WTC11 (cell line): ENCODE results near the gene BEND5. TPM values are rescaled to one million over a fixed set of nuclear protein-coding genes. Genes with fewer than 3 reads are reported as not detected.

Source experiments
- ATAC-seq: fragments of 200-7000 bp; cut with Tn5 transposase; 2 replicates; pipeline ENCODE4 v1.10.0; 2021; ENCODE audit warnings: mild to moderate bottlenecking, moderate library complexity
- CTCF ChIA-PET: fragments of 300-600 bp; sonication (Branson Sonifier 250); formaldehyde crosslinking; loops from one replicate; lab custom pipeline; 2021; ENCODE audit warnings: antibody characterized with exemption; lab: Charles Lee
- POLR2A ChIA-PET: fragments of 350-600 bp; sonication (Branson Sonifier 250); formaldehyde crosslinking; loops from one replicate; lab custom pipeline; 2021; ENCODE audit warnings: antibody characterized with exemption; lab: Charles Lee
- DNase-seq: peaks from one replicate; pipeline ENCODE4 v3.0.0; 2021; ENCODE audit warnings: low spot score
- H3K27ac Mint-ChIP-seq: 2 replicates; pipeline ENCODE4 v1.8.0; 2021; ENCODE audit warnings: mixed read lengths
- H3K27me3 Mint-ChIP-seq: 2 replicates; pipeline ENCODE4 v1.8.0; 2021; ENCODE audit warnings: low read depth, mild to moderate bottlenecking, moderate library complexity, mixed read lengths
- H3K36me3 Mint-ChIP-seq: 2 replicates; pipeline ENCODE4 v1.8.0; 2021; ENCODE audit warnings: mixed read lengths
- H3K4me1 Mint-ChIP-seq: 2 replicates; pipeline ENCODE4 v1.8.0; 2022; ENCODE audit warnings: mixed read lengths
- H3K4me3 Mint-ChIP-seq: 2 replicates; pipeline ENCODE4 v1.8.0; 2021; ENCODE audit warnings: mild to moderate bottlenecking, moderate library complexity, mixed read lengths
- H3K9me3 Mint-ChIP-seq: 2 replicates; pipeline ENCODE4 v1.8.0; 2021; ENCODE audit warnings: mixed read lengths
- ATF1 ChIP-seq: sonication (generic); formaldehyde crosslinking; IDR thresholded peaks from 2 replicates; pipeline ENCODE4 v1.8.1; 2023; ENCODE audit warnings: mild to moderate bottlenecking, moderate library complexity, missing genetic modification reagents
- ATF6 ChIP-seq: sonication (generic); formaldehyde crosslinking; IDR thresholded peaks from 2 replicates; pipeline ENCODE4 v1.8.1; 2023; ENCODE audit warnings: mild to moderate bottlenecking, missing genetic modification reagents
- CBFB ChIP-seq: sonication (generic); formaldehyde crosslinking; IDR thresholded peaks from 2 replicates; pipeline ENCODE4 v1.8.1; 2022; ENCODE audit warnings: mild to moderate bottlenecking, low read depth, missing genetic modification reagents
- CREM ChIP-seq: sonication (generic); formaldehyde crosslinking; IDR thresholded peaks from 2 replicates; pipeline ENCODE4 v1.8.1; 2022; ENCODE audit warnings: mild to moderate bottlenecking, missing genetic modification reagents, moderate library complexity
- E2F1 ChIP-seq: sonication (generic); formaldehyde crosslinking; IDR thresholded peaks from 2 replicates; pipeline ENCODE4 v1.8.0; 2022; ENCODE audit warnings: mild to moderate bottlenecking, missing genetic modification reagents
- E2F5 ChIP-seq: sonication (generic); formaldehyde crosslinking; IDR thresholded peaks from 2 replicates; pipeline ENCODE4 v1.8.1; 2022; ENCODE audit warnings: mild to moderate bottlenecking, moderate library complexity, missing genetic modification reagents
- FOXJ3 ChIP-seq: sonication (generic); formaldehyde crosslinking; IDR thresholded peaks from 2 replicates; pipeline ENCODE4 v1.9.0; 2021; ENCODE audit warnings: missing genetic modification reagents, mild to moderate bottlenecking, borderline replicate concordance
- FOXK1 ChIP-seq: sonication (generic); formaldehyde crosslinking; IDR thresholded peaks from 2 replicates; pipeline ENCODE4 v1.8.0; 2022; ENCODE audit warnings: mild to moderate bottlenecking, moderate library complexity, missing genetic modification reagents
- FOXP1 ChIP-seq: sonication (generic); formaldehyde crosslinking; IDR thresholded peaks from 2 replicates; pipeline ENCODE4 v1.8.0; 2022; ENCODE audit warnings: missing genetic modification reagents, mild to moderate bottlenecking, moderate library complexity, borderline replicate concordance
- GTF2I ChIP-seq: fragments of 250-450 bp; sonication (Bioruptor Pico); conservative IDR thresholded peaks from 2 replicates; pipeline ENCODE4 v1.4.0; 2021; ENCODE audit warnings: mild to moderate bottlenecking
- HMGA2 ChIP-seq: fragments of 250-450 bp; sonication (Bioruptor Pico); IDR thresholded peaks from 2 replicates; pipeline ENCODE4 v1.4.0; 2021; ENCODE audit warnings: mild to moderate bottlenecking, moderate library complexity
- HMGXB4 ChIP-seq: sonication (generic); formaldehyde crosslinking; IDR thresholded peaks from 2 replicates; pipeline ENCODE4 v1.8.1; 2023; ENCODE audit warnings: mild to moderate bottlenecking, moderate library complexity, missing genetic modification reagents
- IRF2 ChIP-seq: sonication (generic); formaldehyde crosslinking; IDR thresholded peaks from 2 replicates; pipeline ENCODE4 v1.8.0; 2022; ENCODE audit warnings: low read depth, missing genetic modification reagents, borderline replicate concordance
- JAZF1 ChIP-seq: fragments of 250-450 bp; sonication (Bioruptor Pico); IDR thresholded peaks from 2 replicates; pipeline ENCODE4 v1.9.0; 2021; ENCODE audit warnings: moderate library complexity, mild to moderate bottlenecking, inconsistent platforms
- NR1H2 ChIP-seq: sonication (generic); formaldehyde crosslinking; IDR thresholded peaks from 2 replicates; pipeline ENCODE4 v1.9.0; 2021; ENCODE audit warnings: mild to moderate bottlenecking, moderate library complexity, missing genetic modification reagents
- SMAD3 ChIP-seq: sonication (generic); formaldehyde crosslinking; IDR thresholded peaks from 2 replicates; pipeline ENCODE4 v1.8.0; 2022; ENCODE audit warnings: missing genetic modification reagents, mild to moderate bottlenecking, borderline replicate concordance
- SP1 ChIP-seq: sonication (generic); formaldehyde crosslinking; conservative IDR thresholded peaks from 2 replicates; pipeline ENCODE4 v1.8.1; 2022; ENCODE audit warnings: missing genetic modification reagents
- TCF7 ChIP-seq: sonication (generic); formaldehyde crosslinking; IDR thresholded peaks from 2 replicates; pipeline ENCODE4 v1.8.0; 2022; ENCODE audit warnings: mild to moderate bottlenecking, low read depth, missing genetic modification reagents, moderate library complexity
- TP53 ChIP-seq: sonication (generic); formaldehyde crosslinking; IDR thresholded peaks from 2 replicates; pipeline ENCODE4 v1.8.1; 2023; ENCODE audit warnings: mild to moderate bottlenecking, missing genetic modification reagents
- ZBTB21 ChIP-seq: sonication (generic); formaldehyde crosslinking; IDR thresholded peaks from 2 replicates; pipeline ENCODE4 v1.8.1; 2023; ENCODE audit warnings: mild to moderate bottlenecking, missing genetic modification reagents, borderline replicate concordance
- ZNF121 ChIP-seq: sonication (generic); formaldehyde crosslinking; IDR thresholded peaks from 2 replicates; pipeline ENCODE4 v1.8.0; 2023; ENCODE audit warnings: missing genetic modification reagents
- ZNF138 ChIP-seq: sonication (generic); formaldehyde crosslinking; conservative IDR thresholded peaks from 2 replicates; pipeline ENCODE4 v1.8.1; 2022; ENCODE audit warnings: mild to moderate bottlenecking, moderate library complexity, missing genetic modification reagents
- ZNF232 ChIP-seq: sonication (generic); formaldehyde crosslinking; IDR thresholded peaks from 2 replicates; pipeline ENCODE4 v1.8.0; 2022; ENCODE audit warnings: mild to moderate bottlenecking, missing genetic modification reagents
- ZNF416 ChIP-seq: fragments of 250-450 bp; sonication (Bioruptor Pico); IDR thresholded peaks from 2 replicates; pipeline ENCODE4 v1.9.0; 2021; ENCODE audit warnings: mild to moderate bottlenecking, inconsistent platforms
- ZNF423 ChIP-seq: fragments of 250-450 bp; sonication (Bioruptor Pico); IDR thresholded peaks from 2 replicates; pipeline ENCODE4 v2.1.2; 2022; ENCODE audit warnings: mild to moderate bottlenecking, moderate library complexity
- ZNF671 ChIP-seq: fragments of 250-450 bp; sonication (Bioruptor Pico); IDR thresholded peaks from 2 replicates; pipeline ENCODE4 v1.8.0; 2021; ENCODE audit warnings: mild to moderate bottlenecking
- total RNA-seq: library from RNA; stranded (reverse); gene quantifications from 3 replicates; pipeline ENCODE4 v1.2.3, GENCODE V29; 2021

The BEND5 gene
- total RNA-seq, 1 experiment from 2014 or later = 4.9 TPM

- Mint-ChIP-seq H3K36me3 (no peaks in the 10 kb centered on the region), H3K9me3 (no peaks in the 10 kb centered on the region), H3K4me3 (no peak overlapping the region), H3K27ac (no peak overlapping the region), H3K27me3 (no peaks in the 10 kb centered on the region), H3K4me1 (peaks cover 21% of the 10 kb centered on the region)
- peak; percentile 33 for ATAC-seq
- POLR2A ChIA-PET = no interaction called here
- TF ChIP-seq ATF1 (no peak), ZNF671 (no peak), SMAD3 (CRISPR knock-in tag) (no peak), FOXJ3 (CRISPR knock-in tag) (no peak), E2F5 (no peak), CREM (CRISPR knock-in tag) (no peak), TP53 (CRISPR knock-in tag) (no peak), NR1H2 (CRISPR knock-in tag) (no peak), ZNF138 (CRISPR knock-in tag) (no peak), ATF6 (CRISPR knock-in tag) (no peak), GTF2I (CRISPR knock-in tag) (no peak), FOXK1 (CRISPR knock-in tag) (no peak)
- CTCF ChIA-PET = interaction anchor here (0.6 to 6.4 kb wide), 11 partner anchors 8 to 1668 kb away, joined by 3 to 112 read pairs (median 3); no protein-coding TSS in a partner anchor
- peak; percentile 17 for DNase-seq
Measured at GRCh38 chr1:48680411-48681035, 96.2 kb downstream of the BEND5 start.

GRCh38 chr1:48679859-48680258, 96.8 kb downstream of the BEND5 start:
- no peaks in the 10 kb centered on the region for H3K27me3 Mint-ChIP-seq
- ATAC-seq (no peak), DNase-seq (no peak)
- no peak for TF ChIP-seq JAZF1 (CRISPR knock-in tag)
- no peak for TF ChIP-seq ZNF121 (CRISPR knock-in tag)
- TF ChIP-seq FOXP1 (CRISPR knock-in tag) = no peak
- H3K27ac Mint-ChIP-seq = no peak overlapping the region
- POLR2A ChIA-PET = no interaction called here
- H3K9me3 Mint-ChIP-seq = no peaks in the 10 kb centered on the region
- no peak overlapping the region for H3K4me3 Mint-ChIP-seq
- CTCF ChIA-PET = interaction anchor here (0.6 to 6.4 kb wide), 12 partner anchors 9 to 1669 kb away, joined by 3 to 112 read pairs (median 3); no protein-coding TSS in a partner anchor
- H3K36me3 Mint-ChIP-seq = no peaks in the 10 kb centered on the region
- peaks cover 21% of the 10 kb centered on the region for H3K4me1 Mint-ChIP-seq

GRCh38 chr1:48678710-48679505, 97.8 kb downstream of the BEND5 start:
- Mint-ChIP-seq H3K4me1 (peaks cover 25% of the 10 kb centered on the region), H3K36me3 (no peaks in the 10 kb centered on the region), H3K9me3 (no peaks in the 10 kb centered on the region), H3K27ac (no peak overlapping the region), H3K27me3 (no peaks in the 10 kb centered on the region), H3K4me3 (no peak overlapping the region)
- DNase-seq = no peak
- no peak for ATAC-seq
- POLR2A ChIA-PET = no interaction called here
- CTCF ChIA-PET = interaction anchor here (1.1 to 6.4 kb wide), 8 partner anchors 8 to 148 kb away, joined by 3 to 112 read pairs (median 28); no protein-coding TSS in a partner anchor
- TF ChIP-seq ZNF232 (CRISPR knock-in tag) = no peak
- no peak for TF ChIP-seq ZNF416 (CRISPR knock-in tag)
- no peak for TF ChIP-seq HMGXB4 (CRISPR knock-in tag)
- TF ChIP-seq HMGA2 (CRISPR knock-in tag) = no peak
- TF ChIP-seq TCF7 (CRISPR knock-in tag) = no peak
- TF ChIP-seq FOXJ3 (CRISPR knock-in tag) = no peak
- TF ChIP-seq E2F1 (CRISPR knock-in tag) = no peak
- TF ChIP-seq ZBTB21 = no peak
- no peak for TF ChIP-seq IRF2
- TF ChIP-seq ZNF423 (CRISPR knock-in tag) = no peak
- no peak for TF ChIP-seq CREM (CRISPR knock-in tag)
- TF ChIP-seq SP1 = no peak
- TF ChIP-seq CBFB = no peak
